SK-N-SH treated with all-trans-retinoic acid at 6 μM for 48 hours (cell line): ENCODE measurements around the gene ERAL1.
"Not testable (repeated sequence)": the region's sequence is repeated elsewhere in the genome, so short reads cannot be mapped to it uniquely, and the experiment has no call there.

Experiments
- CSRNP3 ChIP-seq: fragments of 250-450 bp; sonication (Bioruptor Pico); IDR thresholded peaks from 2 replicates; pipeline ENCODE4 v1.5.1; 2021; ENCODE audit warnings: mild to moderate bottlenecking, moderate library complexity
- ISL1 ChIP-seq: fragments of 250-450 bp; sonication (Bioruptor Pico); IDR thresholded peaks from 2 replicates; pipeline ENCODE4 v2.1.2; 2022; ENCODE audit warnings: mild to moderate bottlenecking, moderate library complexity
- POU6F1 ChIP-seq: fragments of 250-450 bp; sonication (Bioruptor Pico); IDR thresholded peaks from 2 replicates; pipeline ENCODE4 v1.8.0; 2021; ENCODE audit warnings: low read depth, mild to moderate bottlenecking, moderate library complexity, borderline replicate concordance
- ZFP3 ChIP-seq: fragments of 250-450 bp; sonication (Bioruptor Pico); IDR thresholded peaks from 2 replicates; pipeline ENCODE4 v1.5.0; 2020; ENCODE audit warnings: mild to moderate bottlenecking, moderate library complexity
- ZFP30 ChIP-seq: fragments of 450-650 bp; formaldehyde crosslinking; IDR thresholded peaks from 2 replicates; pipeline ENCODE4 v1.5.0; 2022; ENCODE audit warnings: mild to moderate bottlenecking, moderate library complexity
- ZNF8 ChIP-seq: fragments of 450-650 bp; formaldehyde crosslinking; IDR thresholded peaks from 2 replicates; pipeline ENCODE4 v1.5.0; 2020; ENCODE audit warnings: mild to moderate bottlenecking, moderate library complexity

GRCh38 chr17:28836541-28836940 is 18.3 kb upstream of the ERAL1 start:
- not testable (repeated sequence) for TF ChIP-seq ISL1 (CRISPR knock-in tag); ZFP30; CSRNP3; ZFP3 (CRISPR knock-in tag); POU6F1 (CRISPR knock-in tag); ZNF8 (CRISPR knock-in tag)
